NCI-H1417 (cell line): ENCODE data around the gene WDR64.
"Not testable (repeated sequence)": the region's sequence is repeated elsewhere in the genome, so short reads cannot be mapped to it uniquely, and the experiment has no call there.

Source experiments
- DNase-seq, 3 experiments: peaks; one replicate each; lab custom pipeline; 2025; lab: John Stamatoyannopoulos, UW

Gene WDR64

GRCh38 chr1:241701483-241702295 is 49.6 kb downstream of the WDR64 start:
- no peak for DNase-seq

GRCh38 chr1:241702442-241703373 is 50.6 kb downstream of the WDR64 start:
- DNase-seq: no peak

- DNase-seq: not testable (repeated sequence)
Observed at GRCh38 chr1:241703739-241704138, 51.7 kb downstream of the WDR64 start.

GRCh38 chr1:241706257-241706656 is 54.2 kb downstream of the WDR64 start:
- DNase-seq: no peak

GRCh38 chr1:241706967-241707366 is 54.9 kb downstream of the WDR64 start:
- peak in 1 of 3 experiments; percentile 30 for DNase-seq

GRCh38 chr1:241707442-241707841 is 55.4 kb downstream of the WDR64 start:
- DNase-seq: no peak

GRCh38 chr1:241711326-241711725 is 59.2 kb downstream of the WDR64 start:
- DNase-seq: peak in 2 of 3 experiments; percentile 5 to 46

GRCh38 chr1:241713316-241713715 is 61.2 kb downstream of the WDR64 start:
- DNase-seq: no peak

GRCh38 chr1:241714321-241715218 is 62.5 kb downstream of the WDR64 start:
- DNase-seq: peak in 1 of 3 experiments; percentile 27

GRCh38 chr1:241715435-241715834 is 63.4 kb downstream of the WDR64 start:
- DNase-seq: peak in 1 of 3 experiments; percentile 46

GRCh38 chr1:241715956-241716355 is 63.9 kb downstream of the WDR64 start:
- no peak for DNase-seq

- DNase-seq: no peak
Observed at GRCh38 chr1:241716915-241717656, 65.0 kb downstream of the WDR64 start.

GRCh38 chr1:241717975-241718374 is 65.9 kb downstream of the WDR64 start:
- peak in 2 of 3 experiments; percentile 1 to 63 for DNase-seq

GRCh38 chr1:241721011-241721410 is 68.9 kb downstream of the WDR64 start:
- no peak for DNase-seq

- peak in 1 of 3 experiments; percentile 12 for DNase-seq
Observed at GRCh38 chr1:241722947-241723346, 70.9 kb downstream of the WDR64 start.

- no peak for DNase-seq
Observed at GRCh38 chr1:241724741-241725356, 72.8 kb downstream of the WDR64 start.

GRCh38 chr1:241730031-241730430 is 78.0 kb downstream of the WDR64 start:
- no peak for DNase-seq

- no peak for DNase-seq
Observed at GRCh38 chr1:241733899-241734298, 81.8 kb downstream of the WDR64 start.

- DNase-seq: no peak
Observed at GRCh38 chr1:241734533-241734932, 82.5 kb downstream of the WDR64 start.

- not testable (repeated sequence) for DNase-seq
Observed at GRCh38 chr1:241735493-241735926, 83.4 kb downstream of the WDR64 start.
